NCI-H1694 treated with DMSO at 0.1 percent for 48 hours (cell line): Measurements from ENCODE around the gene ALDH5A1.

ENCODE experiments used
- DNase-seq: peaks from one replicate; lab custom pipeline; 2025; lab: John Stamatoyannopoulos, UW

The ALDH5A1 gene

DNA sequence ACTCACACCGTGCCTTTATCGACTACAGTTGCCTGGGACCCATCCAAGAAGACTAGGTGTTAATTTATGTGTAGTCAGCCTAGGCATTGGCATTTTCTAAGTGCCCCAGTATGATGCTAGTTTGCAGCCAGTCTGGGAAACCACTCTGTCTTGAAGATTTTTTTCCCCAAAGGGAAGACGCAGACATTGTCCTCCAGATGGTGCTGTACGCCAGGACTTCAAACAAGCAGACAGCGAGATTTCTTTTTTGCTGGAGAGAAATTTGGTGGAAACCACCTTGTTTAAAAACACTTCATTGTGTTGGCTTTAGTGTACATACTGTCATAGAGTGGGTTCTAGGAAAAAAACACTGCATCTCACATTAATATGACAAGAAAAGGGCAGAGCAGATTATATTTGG lies 30.0 kb downstream of the ALDH5A1 start:
- peak; percentile 1 for DNase-seq

DNA sequence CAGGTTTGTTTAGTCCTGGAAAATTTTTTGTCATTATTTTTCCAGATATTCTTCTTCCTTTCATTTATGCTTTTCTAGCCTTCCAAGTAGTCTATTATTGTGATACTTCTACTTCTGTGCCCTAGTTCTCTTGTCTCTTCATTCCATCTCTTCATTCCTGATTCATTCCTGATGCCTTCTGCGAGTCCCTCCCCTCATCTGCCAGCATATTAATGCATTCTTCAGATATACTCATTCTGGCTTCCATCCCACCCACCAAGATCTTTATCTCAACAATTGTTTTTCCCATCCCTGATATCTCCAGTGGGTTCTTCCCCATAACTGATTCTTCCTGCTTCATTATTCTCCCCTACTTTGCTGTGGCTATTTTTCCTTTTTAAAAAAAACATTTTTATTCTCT lies 35.2 kb downstream of the ALDH5A1 start:
- DNase-seq: no peak

DNA sequence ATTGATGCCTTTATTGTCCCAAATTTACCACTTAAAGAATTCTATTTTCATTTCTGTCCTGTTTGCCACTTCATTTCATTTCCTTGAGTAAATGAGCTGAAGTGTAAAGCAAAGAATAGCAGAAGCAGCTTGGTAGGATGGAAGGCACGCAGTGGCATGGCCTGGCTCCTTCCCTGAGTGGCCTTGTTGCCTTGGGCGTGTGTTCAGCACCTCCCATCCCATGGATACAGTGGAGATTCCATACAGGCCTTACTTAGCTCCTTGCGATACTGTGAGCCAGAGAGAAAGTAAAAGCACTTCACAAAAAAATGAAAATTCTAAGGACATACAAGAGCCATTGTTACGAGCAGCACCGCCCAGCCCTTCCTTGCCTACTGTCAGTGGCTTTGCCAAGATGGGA lies 39.6 kb downstream of the ALDH5A1 start:
- no peak for DNase-seq

DNA sequence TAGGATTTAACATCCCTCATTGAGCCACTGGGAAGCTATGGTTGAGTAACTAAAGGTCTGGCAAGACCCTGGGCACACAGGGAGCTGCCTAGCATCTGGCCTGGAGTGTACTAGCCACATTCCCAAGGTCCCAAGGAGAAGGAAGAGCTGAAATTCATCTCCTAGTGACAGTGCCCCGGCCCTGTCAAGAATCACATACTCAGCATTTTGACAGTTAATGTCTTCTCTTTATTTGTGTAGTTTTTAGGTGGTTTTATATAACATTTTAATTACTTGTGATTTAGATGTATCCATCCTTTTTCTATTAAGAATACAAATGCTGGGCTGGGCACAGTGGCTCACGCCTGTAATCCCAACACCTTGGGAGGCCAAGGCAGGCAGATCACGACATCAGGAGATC lies 40.4 kb downstream of the ALDH5A1 start:
- no peak for DNase-seq

DNA sequence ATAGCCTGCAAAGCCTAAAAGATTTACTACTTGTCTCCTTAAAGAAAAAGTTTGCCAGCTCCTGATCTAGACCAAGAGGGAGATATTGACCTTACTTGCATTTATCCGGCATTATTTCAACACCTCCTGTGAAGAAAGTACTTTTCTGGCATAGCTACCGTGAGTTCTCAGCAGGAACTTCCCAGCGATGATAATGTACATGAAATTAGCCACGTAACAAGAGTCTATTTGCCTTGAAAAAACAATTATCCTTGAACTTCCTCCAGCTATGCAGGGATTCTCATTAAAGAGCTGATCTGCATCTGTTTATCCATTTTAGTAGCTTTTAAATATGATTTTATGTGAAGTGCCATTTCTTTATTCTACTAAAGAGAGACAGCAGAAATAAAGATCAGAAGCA lies 41.7 kb downstream of the ALDH5A1 start:
- no peak for DNase-seq

DNA sequence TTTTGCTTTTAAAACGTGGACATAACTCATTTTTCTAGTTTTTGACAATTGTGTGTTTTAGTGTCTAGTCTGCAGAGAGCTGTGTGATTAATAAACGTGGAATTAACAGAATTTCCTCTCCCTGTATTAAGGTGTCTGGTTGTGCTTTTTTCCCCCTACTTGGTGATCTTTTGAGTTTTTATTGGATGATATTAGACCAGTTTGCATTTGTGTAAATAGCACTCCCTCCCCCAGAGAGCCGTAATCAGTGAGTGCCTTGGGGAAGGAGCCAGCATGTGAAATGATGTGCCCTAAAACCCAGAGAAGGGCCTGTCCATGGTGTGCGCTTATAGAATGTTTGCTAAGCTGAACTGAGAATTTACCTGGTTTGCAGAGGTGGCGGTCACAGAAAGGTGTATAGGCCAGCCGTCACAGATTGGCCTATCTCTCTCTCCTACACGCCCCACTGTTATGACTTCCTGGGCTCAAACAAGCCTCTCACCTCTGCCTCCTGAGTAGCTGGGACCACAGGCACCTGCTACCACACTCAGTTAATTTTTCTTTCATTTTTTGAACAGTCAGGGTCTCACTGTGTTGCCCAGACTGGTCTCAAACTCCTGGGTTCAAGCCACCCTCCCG lies 42.4 kb downstream of the ALDH5A1 start:
- no peak for DNase-seq

DNA sequence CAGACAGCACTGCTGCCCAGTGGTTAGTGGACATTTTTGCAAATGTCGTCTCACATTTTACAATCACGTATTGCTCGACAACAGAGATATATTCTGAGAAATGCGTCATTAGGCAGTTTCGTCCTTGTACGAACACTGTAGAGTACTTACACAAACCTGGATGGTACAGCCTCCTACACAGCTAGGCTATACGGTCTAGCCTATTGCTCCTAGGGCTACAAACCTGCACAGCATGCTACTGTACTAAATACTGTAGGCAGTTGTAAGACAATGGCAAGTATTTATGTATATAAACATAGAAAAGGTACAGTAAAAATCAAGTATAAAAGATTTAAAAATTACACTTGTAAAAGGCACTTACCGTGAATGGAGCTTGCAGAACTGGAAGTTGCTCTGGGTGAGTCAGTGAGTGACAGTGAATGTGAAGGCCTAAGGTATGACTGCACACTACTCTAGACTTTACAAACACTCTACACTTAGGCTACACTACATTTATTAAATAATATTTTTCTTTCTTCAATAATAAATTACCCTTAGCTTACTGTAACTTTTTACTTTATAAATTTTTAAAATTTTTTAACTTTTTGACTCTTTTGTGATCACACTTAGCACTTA lies 43.1 kb downstream of the ALDH5A1 start:
- no peak for DNase-seq

DNA sequence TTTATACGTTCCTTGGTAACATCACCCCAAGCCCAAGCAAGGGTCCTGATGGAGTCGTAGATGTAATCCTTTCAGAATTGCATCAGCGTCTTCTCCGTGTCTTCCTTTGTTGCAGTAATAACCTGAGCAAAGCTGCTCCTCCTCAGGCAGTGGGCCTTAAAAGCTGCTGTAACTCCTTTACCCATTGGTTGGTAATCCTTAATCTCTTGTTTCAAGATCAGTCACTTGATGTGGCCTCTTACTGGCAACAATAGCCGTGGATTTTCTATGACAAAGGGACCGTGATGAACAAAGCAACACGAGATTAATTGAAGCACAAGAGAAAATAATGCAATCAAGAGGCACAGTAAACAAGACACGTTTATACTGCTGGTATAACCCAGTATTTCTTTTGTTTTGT lies 44.6 kb downstream of the ALDH5A1 start:
- no peak for DNase-seq

DNA sequence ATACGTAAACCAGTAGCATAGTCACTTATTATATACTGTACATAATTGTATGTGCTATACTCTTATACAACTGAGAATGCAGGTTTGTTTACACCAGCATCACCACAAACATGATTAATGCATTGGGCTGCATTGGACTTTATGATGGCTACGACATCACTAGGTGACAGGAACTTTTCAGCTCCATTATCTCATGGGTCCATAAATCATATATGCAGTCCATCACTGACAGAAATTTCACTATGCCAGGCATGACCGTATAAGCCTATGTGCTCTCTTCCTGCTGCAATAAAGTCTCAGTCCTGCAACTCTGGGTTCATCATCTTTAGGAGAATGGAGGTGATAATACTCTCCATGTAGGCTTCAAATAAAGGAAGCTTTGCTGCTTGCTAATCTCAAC lies 45.4 kb downstream of the ALDH5A1 start:
- no peak for DNase-seq

DNA sequence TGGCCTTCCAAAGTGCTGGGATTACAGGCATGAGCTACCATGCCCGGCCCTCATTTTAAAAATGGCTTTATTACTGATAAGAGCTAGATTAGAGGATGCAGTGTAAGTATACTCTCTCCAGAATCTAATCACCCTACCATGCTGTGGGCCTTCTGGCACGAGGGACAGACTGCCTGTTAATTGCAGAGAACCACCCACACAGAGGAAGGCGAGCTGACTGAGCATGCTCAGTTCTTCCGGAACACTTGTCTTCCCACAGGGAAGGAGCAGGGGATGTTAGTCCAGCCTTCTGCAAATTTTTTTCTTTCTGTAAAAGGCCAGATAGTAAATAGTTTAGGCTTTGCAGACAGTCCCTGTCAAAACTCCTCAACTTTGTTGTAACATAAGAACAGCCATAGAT lies 48.9 kb downstream of the ALDH5A1 start:
- DNase-seq: no peak

DNA sequence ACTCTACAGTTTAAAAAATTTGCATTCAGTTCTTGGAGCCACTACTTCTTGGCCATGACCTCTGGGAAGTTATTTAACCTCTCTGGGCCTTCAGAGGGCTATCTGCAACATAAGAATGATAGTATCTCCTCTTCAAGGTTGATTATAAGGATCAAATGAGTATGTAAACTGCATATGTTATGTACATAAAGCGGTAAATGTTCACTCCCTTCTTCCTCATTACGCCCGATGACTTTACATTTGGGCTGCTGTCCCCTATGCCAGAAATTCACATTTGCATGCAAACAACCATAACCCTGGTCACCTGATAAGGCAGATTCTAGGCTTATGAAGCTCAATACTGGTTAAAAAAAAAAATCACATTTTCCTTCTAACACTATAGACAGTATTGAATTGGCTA lies 50.4 kb downstream of the ALDH5A1 start:
- DNase-seq: no peak

DNA sequence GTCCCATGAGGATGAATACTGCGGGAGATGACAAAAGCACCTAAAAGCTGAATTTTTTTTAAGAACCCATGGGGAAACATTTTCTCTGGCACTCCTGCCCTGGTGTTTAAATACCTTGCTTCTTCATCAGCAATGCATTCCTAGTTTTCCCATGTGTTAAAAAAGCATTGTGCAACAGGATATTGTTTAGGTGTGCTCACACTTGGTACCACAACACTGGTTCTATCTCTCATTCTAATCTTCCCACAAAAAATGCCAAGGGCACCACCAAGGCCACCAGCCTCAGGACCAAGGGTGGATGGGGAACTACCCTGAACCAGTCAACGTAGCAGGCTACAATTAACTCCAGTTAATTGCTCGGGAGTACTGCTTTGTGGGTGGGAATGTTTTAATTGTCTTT lies 50.9 kb downstream of the ALDH5A1 start:
- DNase-seq: no peak

DNA sequence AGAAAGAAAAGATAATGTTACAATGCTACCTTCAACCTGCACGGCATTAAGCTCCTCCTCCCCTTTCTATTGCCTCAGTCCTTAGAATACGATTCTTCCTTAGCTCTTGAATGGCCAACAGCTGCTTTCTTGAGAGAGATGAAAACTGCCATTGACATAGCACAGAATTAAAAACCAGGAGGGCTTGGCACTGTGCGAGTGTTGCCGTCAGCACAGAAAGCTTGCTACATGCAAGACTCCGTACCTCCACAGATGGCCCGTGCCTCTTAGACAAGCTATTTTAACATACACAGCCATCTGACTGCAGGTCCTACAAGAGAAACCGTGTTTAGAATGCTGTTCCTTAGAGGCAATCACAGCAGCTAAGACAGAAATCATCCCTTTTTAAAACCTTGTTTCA lies 51.7 kb downstream of the ALDH5A1 start:
- DNase-seq: no peak

DNA sequence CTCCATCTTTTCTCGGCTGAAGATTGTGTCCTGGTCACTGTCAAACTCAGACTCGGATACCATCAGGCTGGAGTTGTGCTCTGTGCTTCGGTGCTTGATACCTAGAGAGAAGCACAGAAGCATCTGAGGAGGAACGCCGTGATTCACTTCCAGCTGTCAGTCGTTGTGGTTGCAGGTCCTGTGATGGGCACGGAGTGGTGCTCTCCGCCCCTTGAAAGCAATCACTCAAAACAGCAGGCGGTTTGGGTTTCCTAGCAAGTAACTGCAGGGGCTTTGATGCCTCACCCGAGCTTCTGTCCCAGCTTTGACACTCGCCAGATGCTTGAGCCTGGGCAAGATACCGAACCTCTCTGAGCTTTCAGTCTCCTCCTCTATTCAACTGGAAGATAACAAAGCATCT lies 52.5 kb downstream of the ALDH5A1 start:
- peak; percentile 3 for DNase-seq

DNA sequence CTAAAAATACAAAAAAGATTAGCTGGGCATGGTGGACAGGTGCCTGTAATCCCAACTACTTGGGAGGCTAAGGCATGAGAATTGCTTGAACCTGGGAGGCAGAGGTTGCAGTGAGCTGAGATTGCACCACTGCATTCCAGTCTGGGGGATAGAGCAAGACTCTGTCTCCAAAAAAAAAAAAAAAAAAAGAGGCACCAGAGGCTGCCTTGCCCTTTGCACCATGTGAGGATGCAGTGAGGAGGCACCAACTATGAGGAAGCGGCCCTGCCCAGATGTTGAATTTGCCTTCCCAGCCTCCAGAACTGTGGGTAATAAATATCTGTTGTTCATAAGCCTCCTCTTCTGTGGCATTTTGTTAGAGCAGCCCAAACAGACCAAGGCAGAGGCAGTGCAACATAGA lies 54.4 kb downstream of the ALDH5A1 start:
- no peak for DNase-seq

DNA sequence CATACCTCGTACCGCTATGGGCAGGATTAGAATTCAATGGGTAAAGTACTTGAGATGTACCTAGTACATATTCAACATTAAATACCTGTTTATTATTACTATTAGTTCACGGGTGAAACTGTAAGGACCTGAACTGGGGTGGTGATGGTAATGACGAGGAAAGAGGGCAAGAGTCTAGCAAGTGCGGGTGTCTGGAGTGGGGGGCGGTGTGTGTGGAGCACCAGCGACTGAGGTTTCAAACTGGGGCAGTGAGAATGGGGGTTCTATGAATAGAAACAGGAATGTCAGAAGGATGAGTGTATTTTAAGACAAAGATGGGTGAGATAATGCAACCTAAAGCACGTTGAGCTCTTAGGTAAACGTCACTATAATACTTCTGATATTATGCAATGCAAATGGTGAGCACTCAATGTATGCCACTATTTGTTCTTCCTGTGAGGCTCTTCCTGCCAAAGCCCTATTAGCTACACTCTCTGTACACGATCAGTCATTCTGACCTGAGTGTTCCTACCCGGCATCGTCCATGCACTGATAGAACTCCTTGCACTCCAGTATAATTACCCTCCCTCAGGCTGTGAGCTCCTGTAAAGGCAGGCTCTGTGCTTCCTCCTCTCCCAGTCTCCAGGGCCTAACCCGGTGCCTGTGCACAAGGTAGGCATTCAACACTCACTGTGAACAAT lies 55.0 kb downstream of the ALDH5A1 start:
- DNase-seq: no peak

DNA sequence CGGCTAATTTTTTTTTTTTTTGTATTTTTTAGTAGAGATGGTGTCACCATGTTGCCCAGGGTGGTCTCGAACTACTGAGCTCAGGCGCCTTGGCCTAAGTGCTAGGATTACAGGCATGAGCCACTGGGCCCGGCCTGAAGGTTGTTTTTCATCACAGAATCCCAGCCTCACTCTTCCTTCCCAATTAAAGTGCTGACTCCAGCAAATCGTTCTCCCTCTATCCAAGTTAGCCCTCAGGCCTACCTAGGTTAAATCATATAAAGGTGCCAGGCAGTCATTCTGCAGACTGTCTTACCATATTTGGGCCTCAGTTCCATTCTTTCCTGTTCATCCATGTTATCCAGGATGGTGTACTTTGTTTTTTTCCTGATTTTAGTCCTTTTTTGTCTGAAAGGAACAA lies 56.4 kb downstream of the ALDH5A1 start:
- DNase-seq: no peak

DNA sequence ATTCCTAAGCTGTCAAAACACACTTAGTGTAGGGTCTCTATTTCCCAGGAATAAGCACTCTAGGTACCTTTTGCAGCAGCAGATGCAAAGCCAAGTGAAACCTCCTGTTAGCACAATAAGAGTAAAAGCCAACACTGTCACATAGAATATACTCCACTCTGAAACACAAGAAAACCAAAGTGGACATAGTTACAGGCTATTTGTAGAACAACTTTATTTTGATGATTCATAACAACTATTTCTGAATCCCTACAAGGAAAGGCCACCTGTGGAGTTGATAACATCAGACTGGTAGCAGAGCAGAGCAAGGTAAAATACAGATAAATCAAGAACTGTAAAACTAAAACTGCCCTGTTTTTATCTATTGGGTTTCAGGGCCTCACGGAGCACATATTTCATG lies 59.7 kb downstream of the ALDH5A1 start:
- DNase-seq: no peak

DNA sequence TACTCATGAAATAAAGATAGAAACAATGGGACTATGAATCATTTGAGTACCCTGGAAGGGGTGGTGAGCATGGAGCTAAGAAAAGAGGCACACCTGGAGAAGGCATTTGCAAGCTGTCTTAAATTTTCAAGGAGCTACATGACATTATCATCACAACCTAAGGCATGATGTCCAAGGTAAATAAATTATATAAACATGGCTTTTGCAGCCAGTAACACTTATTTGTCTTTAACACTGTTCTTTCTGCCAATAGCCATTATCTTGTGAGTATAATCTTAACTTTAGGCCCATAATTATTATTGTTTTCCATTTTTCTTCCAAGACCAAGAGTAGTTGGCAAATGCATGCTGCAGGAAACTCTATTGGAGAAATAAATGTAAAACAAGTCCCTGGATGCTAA lies 63.7 kb downstream of the ALDH5A1 start:
- no peak for DNase-seq

DNA sequence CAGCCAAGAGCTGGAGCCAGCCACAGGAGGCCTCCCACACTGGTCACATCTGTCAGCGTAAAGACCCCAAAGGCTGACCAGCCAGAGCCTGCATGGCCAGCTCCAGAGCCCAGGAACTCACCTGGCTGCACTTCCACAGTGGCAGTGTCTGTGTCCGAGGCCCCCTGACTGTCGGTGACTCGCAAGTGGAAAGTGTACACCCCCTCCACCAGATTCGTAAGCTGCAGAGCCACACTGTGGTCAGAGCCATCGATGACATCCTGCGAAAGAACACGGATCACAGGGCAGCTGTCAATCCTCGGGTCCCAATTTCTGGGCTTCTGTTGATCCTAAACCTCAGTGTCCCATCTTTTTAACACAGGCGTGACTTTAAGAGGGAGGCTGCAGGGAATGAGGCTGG lies 69.3 kb downstream of the ALDH5A1 start:
- DNase-seq: no peak

DNA sequence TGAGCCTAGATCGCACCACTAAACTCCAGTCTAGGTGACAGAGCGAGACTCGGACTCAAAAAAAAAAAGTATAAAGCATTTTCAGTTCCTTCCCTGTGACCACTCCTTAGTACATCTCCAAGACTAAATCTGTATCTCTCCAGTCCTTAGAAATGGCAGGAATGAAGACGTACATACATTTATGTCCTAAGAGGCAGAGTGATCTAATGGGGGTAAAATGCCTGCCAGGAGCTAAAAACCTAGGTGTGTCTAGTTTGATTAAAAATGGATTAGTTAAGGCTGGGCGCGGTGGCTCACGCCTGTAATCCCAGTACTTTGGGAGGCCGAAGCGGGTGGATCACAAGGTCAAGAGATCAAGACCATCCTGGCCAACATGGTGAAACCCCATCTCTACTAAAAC lies 70.4 kb downstream of the ALDH5A1 start:
- no peak for DNase-seq

DNA sequence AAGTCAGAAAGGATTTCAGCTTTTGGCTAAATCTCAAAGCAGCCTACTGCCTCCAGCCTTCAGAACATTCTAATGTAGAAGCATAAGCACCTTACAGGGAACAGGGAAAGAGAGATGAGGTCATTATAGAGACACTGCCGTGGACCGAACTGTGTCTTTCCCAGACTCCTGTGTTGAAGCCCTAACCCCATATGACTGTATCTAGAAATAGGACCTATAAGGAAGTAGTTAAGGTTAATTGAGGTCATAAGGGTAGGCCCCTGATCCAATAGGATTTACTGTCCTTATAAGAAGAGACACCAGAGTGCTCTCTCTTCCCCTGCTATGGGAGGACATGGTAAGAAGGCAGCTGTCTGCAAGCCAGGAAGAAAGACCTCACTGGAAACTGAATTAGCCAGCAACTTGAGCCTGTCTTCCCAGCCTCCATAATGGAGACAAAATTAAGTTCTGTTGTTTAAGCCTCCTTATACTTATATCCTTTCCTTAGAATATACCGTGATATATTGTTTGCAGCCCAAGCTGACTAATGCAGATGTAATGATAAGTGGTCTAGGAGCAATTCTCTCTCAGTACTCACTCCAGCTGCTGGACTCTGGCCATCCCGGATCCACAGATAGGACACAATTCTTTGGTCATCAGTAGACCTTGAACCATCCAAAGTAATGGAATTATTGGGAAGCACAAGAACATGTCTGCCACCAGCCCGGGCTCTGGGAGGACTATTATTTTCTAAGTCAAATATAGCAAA lies 71.4 kb downstream of the ALDH5A1 start:
- DNase-seq: no peak

DNA sequence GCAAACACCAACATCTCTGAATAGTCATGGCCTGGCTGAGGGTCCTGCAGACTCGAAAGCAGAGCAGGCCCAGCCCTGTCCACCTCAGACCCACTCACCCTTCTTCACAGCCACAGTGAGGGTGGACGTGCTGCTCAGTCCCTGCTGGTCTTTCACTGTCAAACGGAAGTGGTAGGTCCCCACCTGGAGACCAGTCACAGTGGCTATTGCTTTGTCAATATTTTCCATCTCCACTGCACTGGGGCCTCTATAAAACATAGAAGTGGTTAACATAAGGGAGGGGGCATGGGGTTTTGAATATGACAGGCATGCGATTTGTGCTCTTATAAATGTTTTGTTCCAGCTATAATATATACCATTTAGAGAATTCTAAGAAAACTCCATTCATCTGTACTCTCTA lies 73.9 kb downstream of the ALDH5A1 start:
- no peak for DNase-seq
